Ishikawa (cell line): ENCODE data around the gene VEGFD.

Experiments used
- CEBPB ChIP-seq: IDR thresholded peaks from 2 replicates; pipeline ENCODE4 v1.6.1; 2012
- EP300 ChIP-seq: IDR thresholded peaks from 2 replicates; pipeline ENCODE4 v1.6.1; 2012; ENCODE audit warnings: borderline replicate concordance
- TCF12 ChIP-seq: IDR thresholded peaks from 2 replicates; pipeline ENCODE4 v1.6.1; 2012; ENCODE audit warnings: low read depth
- YY1 ChIP-seq: IDR thresholded peaks from 2 replicates; pipeline ENCODE4 v1.6.1; 2012; ENCODE audit warnings: low read depth
- TF ChIP-seq, protein P1 (sequence below): IDR thresholded peaks from 2 replicates; pipeline ENCODE4 v1.6.1; 2012; ENCODE audit warnings: low read depth, mild to moderate bottlenecking
- TF ChIP-seq, protein P2 (sequence below): IDR thresholded peaks from 2 replicates; pipeline ENCODE4 v1.6.1; 2012
- TF ChIP-seq, protein P3 (sequence below): IDR thresholded peaks from 2 replicates; pipeline ENCODE4 v1.6.1; 2012

DNA sequence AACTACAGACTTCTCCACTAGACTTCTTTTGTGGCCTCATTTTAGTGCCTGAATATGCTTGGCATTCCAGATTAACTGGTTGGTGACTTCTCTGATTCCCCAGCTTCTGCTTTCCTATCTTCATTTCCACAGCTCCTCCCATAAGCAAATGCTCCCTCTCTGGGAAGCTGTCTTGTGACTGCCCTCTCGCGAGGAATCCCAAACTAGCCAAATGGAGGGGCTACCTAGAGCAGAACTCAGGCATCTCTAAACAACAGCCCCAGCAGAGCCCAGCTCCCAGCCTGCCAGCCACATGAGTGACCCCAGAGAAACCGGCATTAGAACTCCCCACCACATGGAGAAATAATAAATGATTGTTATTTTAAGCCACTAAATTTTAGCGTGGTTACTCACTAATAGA is 7.6 kb upstream of the VEGFD start:
- no peak for TF ChIP-seq EP300
- no peak for TF ChIP-seq TCF12
- no peak for TF ChIP-seq CEBPB
- no peak for TF ChIP-seq YY1
- TF ChIP-seq, protein P1, sequence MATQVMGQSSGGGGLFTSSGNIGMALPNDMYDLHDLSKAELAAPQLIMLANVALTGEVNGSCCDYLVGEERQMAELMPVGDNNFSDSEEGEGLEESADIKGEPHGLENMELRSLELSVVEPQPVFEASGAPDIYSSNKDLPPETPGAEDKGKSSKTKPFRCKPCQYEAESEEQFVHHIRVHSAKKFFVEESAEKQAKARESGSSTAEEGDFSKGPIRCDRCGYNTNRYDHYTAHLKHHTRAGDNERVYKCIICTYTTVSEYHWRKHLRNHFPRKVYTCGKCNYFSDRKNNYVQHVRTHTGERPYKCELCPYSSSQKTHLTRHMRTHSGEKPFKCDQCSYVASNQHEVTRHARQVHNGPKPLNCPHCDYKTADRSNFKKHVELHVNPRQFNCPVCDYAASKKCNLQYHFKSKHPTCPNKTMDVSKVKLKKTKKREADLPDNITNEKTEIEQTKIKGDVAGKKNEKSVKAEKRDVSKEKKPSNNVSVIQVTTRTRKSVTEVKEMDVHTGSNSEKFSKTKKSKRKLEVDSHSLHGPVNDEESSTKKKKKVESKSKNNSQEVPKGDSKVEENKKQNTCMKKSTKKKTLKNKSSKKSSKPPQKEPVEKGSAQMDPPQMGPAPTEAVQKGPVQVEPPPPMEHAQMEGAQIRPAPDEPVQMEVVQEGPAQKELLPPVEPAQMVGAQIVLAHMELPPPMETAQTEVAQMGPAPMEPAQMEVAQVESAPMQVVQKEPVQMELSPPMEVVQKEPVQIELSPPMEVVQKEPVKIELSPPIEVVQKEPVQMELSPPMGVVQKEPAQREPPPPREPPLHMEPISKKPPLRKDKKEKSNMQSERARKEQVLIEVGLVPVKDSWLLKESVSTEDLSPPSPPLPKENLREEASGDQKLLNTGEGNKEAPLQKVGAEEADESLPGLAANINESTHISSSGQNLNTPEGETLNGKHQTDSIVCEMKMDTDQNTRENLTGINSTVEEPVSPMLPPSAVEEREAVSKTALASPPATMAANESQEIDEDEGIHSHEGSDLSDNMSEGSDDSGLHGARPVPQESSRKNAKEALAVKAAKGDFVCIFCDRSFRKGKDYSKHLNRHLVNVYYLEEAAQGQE: no peak
- TF ChIP-seq, protein P2, sequence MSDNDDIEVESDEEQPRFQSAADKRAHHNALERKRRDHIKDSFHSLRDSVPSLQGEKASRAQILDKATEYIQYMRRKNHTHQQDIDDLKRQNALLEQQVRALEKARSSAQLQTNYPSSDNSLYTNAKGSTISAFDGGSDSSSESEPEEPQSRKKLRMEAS: no peak
- TF ChIP-seq, protein P3, sequence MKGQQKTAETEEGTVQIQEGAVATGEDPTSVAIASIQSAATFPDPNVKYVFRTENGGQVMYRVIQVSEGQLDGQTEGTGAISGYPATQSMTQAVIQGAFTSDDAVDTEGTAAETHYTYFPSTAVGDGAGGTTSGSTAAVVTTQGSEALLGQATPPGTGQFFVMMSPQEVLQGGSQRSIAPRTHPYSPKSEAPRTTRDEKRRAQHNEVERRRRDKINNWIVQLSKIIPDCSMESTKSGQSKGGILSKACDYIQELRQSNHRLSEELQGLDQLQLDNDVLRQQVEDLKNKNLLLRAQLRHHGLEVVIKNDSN: no peak
